ENCODE measurements around the gene RUNX1. TPM values are rescaled to one million over a fixed set of nuclear protein-coding genes. Genes with fewer than 3 reads are reported as not detected.

Gene RUNX1
- total and polyA plus RNA-seq, 2 donors (not counting 3 experiments of a cell fraction or from before 2014, with no cell fraction given): 4.6 to 17.9 TPM

- H3K4me1 ChIP-seq (ENCODE audit: control insufficient read depth, extremely low read depth, insufficient read depth, low read length): no peaks in the 10 kb centered on the region
- no peak overlapping the region for H2AFZ ChIP-seq (ENCODE audit: low read depth, low read length)
- no peak overlapping the region for H3K9ac ChIP-seq (replicated peaks; ENCODE audit: extremely low read depth, insufficient read depth, low read length)
- H3K79me2 ChIP-seq (ENCODE audit: control insufficient read depth, insufficient read depth, low read length): no peaks in the 10 kb centered on the region
- H3K9me3 ChIP-seq (replicated peaks; ENCODE audit: control insufficient read depth, insufficient read depth, low read length): no peaks in the 10 kb centered on the region
- dilution Hi-C loops (cut with MboI; ENCODE audit: extremely low pct_ligation_motif_present, low sequenced_read_pairs) (no loop called here), intact Hi-C loops (cut with micrococcal nuclease) (no loop called here)
- POLR2A ChIA-PET: no interaction called here
- TF ChIP-seq POLR2A (IDR thresholded peaks at IDR 0.05; ENCODE audit: low read depth, low read length): no peak
- TF ChIP-seq MYC (IDR thresholded peaks at IDR 0.05; ENCODE audit: low read depth, low read length): no peak
- no peak for TF ChIP-seq GATA2 (IDR thresholded peaks at IDR 0.05; ENCODE audit: insufficient read depth, insufficient read length, low read depth, low read length)
- TF ChIP-seq JUN (IDR thresholded peaks at IDR 0.05; ENCODE audit: borderline replicate concordance, insufficient read depth, insufficient read length, low read depth): no peak
- no peak for TF ChIP-seq FOS (IDR thresholded peaks at IDR 0.05; ENCODE audit: borderline replicate concordance, insufficient read depth, low read length)
- no peak for TF ChIP-seq MAX (IDR thresholded peaks at IDR 0.05; ENCODE audit: insufficient read depth, insufficient read length)
- no peak for TF ChIP-seq EZH2 (IDR thresholded peaks at IDR 0.05; ENCODE audit: borderline replicate concordance, low read depth, low read length, severe bottlenecking)
- FAIRE-seq (no peak), DNase-seq (ENCODE audit: low read depth, low spot score) (no peak)
- no peaks in the 10 kb centered on the region for H3K9me1 ChIP-seq (replicated peaks; ENCODE audit: control insufficient read depth, extremely low read depth, insufficient read depth, low read length)
- H3K4me3 ChIP-seq (replicated peaks in 1 of 3; ENCODE audit: insufficient read depth in 1 of 3, low read depth in 1 of 3, low read length in 3 of 3): no peak overlapping the region
- H3K27me3 ChIP-seq (ENCODE audit: control insufficient read depth in 2 of 2, insufficient read depth in 2 of 2, low read length in 2 of 2): no peaks in the 10 kb centered on the region
- no peak overlapping the region for H3K27ac ChIP-seq (ENCODE audit: insufficient read depth, low read depth, low read length)
- no peak overlapping the region for H3K4me2 ChIP-seq (ENCODE audit: insufficient read depth, low read length)
- H4K20me1 ChIP-seq (replicated peaks; ENCODE audit: control insufficient read depth, extremely low read depth, insufficient read depth, low read length): no peaks in the 10 kb centered on the region
- BruUV-seq (replicated peaks): no TSS peak
- CTCF ChIA-PET: interaction anchor here (0.7 kb wide), 1 partner anchor 11 kb away, joined by 3 read pairs; no protein-coding TSS in a partner anchor
- no peaks in the 10 kb centered on the region for H3K36me3 ChIP-seq (ENCODE audit: control insufficient read depth in 2 of 2, extremely low read depth in 1 of 2, insufficient read depth in 2 of 2, low read length in 2 of 2)
These were observed 47.9 kb upstream of the RUNX1 start for GRCh38 chr21:35096959-35097358.

GRCh38 chr21:35095859-35096291 lies 46.8 kb upstream of the RUNX1 start:
- no TSS peak for BruUV-seq (replicated peaks)
- no peaks in the 10 kb centered on the region for H4K20me1 ChIP-seq (replicated peaks; ENCODE audit: control insufficient read depth, extremely low read depth, insufficient read depth, low read length)
- H3K4me1 ChIP-seq (ENCODE audit: control insufficient read depth, extremely low read depth, insufficient read depth, low read length): no peaks in the 10 kb centered on the region
- FAIRE-seq (no peak), DNase-seq (ENCODE audit: low read depth, low spot score) (no peak)
- H3K27me3 ChIP-seq (ENCODE audit: control insufficient read depth in 2 of 2, insufficient read depth in 2 of 2, low read length in 2 of 2): no peaks in the 10 kb centered on the region
- H3K27ac ChIP-seq (ENCODE audit: insufficient read depth, low read depth, low read length): no peak overlapping the region
- no peak overlapping the region for H2AFZ ChIP-seq (ENCODE audit: low read depth, low read length)
- TF ChIP-seq MAX (IDR thresholded peaks at IDR 0.05; ENCODE audit: insufficient read depth, insufficient read length) (no peak), EZH2 (IDR thresholded peaks at IDR 0.05; ENCODE audit: borderline replicate concordance, low read depth, low read length, severe bottlenecking) (no peak), GATA2 (IDR thresholded peaks at IDR 0.05; ENCODE audit: insufficient read depth, insufficient read length, low read depth, low read length) (no peak), POLR2A (IDR thresholded peaks at IDR 0.05; ENCODE audit: low read depth, low read length) (no peak), JUN (IDR thresholded peaks at IDR 0.05; ENCODE audit: borderline replicate concordance, insufficient read depth, insufficient read length, low read depth) (no peak), MYC (IDR thresholded peaks at IDR 0.05; ENCODE audit: low read depth, low read length) (no peak), POLR2AphosphoS5 (IDR thresholded peaks at IDR 0.05; ENCODE audit: insufficient read depth, low read depth, low read length) (no peak), FOS (IDR thresholded peaks at IDR 0.05; ENCODE audit: borderline replicate concordance, insufficient read depth, low read length) (no peak)
- TF ChIP-seq, protein P1, sequence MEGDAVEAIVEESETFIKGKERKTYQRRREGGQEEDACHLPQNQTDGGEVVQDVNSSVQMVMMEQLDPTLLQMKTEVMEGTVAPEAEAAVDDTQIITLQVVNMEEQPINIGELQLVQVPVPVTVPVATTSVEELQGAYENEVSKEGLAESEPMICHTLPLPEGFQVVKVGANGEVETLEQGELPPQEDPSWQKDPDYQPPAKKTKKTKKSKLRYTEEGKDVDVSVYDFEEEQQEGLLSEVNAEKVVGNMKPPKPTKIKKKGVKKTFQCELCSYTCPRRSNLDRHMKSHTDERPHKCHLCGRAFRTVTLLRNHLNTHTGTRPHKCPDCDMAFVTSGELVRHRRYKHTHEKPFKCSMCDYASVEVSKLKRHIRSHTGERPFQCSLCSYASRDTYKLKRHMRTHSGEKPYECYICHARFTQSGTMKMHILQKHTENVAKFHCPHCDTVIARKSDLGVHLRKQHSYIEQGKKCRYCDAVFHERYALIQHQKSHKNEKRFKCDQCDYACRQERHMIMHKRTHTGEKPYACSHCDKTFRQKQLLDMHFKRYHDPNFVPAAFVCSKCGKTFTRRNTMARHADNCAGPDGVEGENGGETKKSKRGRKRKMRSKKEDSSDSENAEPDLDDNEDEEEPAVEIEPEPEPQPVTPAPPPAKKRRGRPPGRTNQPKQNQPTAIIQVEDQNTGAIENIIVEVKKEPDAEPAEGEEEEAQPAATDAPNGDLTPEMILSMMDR (IDR thresholded peaks at IDR 0.05; ENCODE audit: extremely low read depth in 1 of 2, insufficient read depth in 1 of 2, low read depth in 1 of 2, low read length in 2 of 2): no peak
- CTCF ChIA-PET: no interaction called here
- no peaks in the 10 kb centered on the region for H3K9me3 ChIP-seq (replicated peaks; ENCODE audit: control insufficient read depth, insufficient read depth, low read length)
- POLR2A ChIA-PET: no interaction called here
- dilution Hi-C loops (cut with MboI; ENCODE audit: extremely low pct_ligation_motif_present, low sequenced_read_pairs): no loop called here
- H3K4me3 ChIP-seq (replicated peaks in 1 of 3; ENCODE audit: insufficient read depth in 1 of 3, low read depth in 1 of 3, low read length in 3 of 3): no peak overlapping the region
- H3K79me2 ChIP-seq (ENCODE audit: control insufficient read depth, insufficient read depth, low read length): no peaks in the 10 kb centered on the region
- no peaks in the 10 kb centered on the region for H3K36me3 ChIP-seq (ENCODE audit: control insufficient read depth in 2 of 2, extremely low read depth in 1 of 2, insufficient read depth in 2 of 2, low read length in 2 of 2)
- H3K4me2 ChIP-seq (ENCODE audit: insufficient read depth, low read length): no peak overlapping the region
- intact Hi-C loops (cut with micrococcal nuclease): no loop called here
- H3K9ac ChIP-seq (replicated peaks; ENCODE audit: extremely low read depth, insufficient read depth, low read length): no peak overlapping the region
- H3K9me1 ChIP-seq (replicated peaks; ENCODE audit: control insufficient read depth, extremely low read depth, insufficient read depth, low read length): no peaks in the 10 kb centered on the region

Data from endothelial cell of umbilical vein (primary cell).